HL-60/S4 treated with retinoic acid at 250 ng/mL for 4 days and 3 days (cell line): Measurements from ENCODE around the gene TP53TG5.

Experiments
- in situ Hi-C: fragments of 300-500 bp; cut with MboI; formaldehyde crosslinking; loops from 2 replicates; pipeline ENCODE4 v1.7.0; 2022; ENCODE audit warnings: low sequenced_read_pairs

TP53TG5 gene

DNA sequence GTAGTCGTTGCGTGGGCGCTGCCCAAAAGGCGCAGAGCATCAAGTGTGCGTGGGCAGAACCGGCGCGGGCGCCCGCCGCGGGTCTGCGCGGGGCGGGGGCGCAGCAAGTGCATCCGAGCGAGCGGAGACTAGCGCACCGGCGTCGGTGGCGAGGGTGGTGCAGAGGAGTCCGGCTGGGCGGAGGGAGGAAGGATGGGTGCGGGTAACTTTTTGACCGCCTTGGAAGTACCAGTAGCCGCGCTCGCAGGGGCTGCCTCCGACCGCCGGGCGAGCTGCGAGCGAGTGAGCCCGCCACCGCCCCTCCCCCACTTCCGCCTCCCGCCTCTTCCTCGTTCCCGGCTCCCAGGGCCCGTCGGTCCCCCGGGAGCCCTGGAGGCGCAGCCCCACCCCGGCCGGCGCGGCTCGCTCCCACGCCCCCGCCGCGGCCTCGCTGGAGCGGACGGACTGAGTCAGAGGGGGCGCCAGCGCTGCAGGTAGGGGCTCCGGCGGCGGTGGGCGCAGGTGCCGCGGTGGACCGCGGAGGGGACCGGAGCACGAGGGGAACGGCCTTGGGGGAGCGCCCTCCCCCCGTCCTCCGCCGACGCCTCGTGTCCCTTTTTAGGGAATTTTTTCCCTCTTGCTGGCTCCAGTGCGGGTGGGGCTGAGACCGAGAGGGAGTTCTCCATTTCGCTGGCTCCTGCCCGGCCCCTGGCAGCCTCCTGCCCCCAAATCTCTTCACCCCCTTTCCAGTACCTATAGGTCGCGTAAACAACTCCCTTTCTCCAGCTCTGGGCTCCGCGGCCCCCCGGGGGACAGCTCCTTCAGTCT is 28.3 kb upstream of the TP53TG5 start:
- in situ Hi-C loops: no loop called here

DNA sequence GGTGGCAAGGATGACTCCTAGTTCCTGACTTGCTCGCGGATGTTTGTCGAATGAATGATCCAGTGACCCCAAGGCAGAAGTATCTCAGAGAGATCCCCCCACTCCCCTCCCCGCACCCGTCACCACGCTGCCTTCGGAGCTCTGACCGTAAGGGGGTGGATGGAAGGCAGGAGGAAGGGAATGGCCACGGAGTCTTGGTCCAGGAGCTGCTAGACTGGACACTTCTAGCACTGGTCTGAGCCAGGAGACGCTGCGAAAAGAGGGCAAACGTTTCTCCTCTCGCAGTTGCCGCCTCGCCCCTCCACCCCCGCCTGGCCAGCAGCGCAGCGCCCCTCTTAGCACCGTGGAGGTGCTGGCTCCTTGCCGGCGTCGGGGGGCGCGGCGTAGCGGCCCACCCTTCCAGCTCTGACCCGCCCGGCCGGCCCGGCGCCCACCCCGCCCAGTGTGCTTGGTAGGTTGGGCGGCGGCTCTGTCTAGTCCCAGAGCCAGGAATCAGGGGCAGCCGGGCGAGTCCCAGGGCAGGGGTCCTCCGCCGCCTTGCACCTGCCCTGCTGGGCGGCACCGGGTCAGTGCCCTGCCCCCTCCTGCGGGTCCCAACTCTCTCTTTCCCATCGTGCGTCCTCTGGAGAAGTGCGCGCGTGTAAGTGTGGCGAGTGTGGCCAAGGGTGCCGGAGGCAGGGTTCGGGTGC is 27.6 kb upstream of the TP53TG5 start:
- in situ Hi-C loops: no loop called here

DNA sequence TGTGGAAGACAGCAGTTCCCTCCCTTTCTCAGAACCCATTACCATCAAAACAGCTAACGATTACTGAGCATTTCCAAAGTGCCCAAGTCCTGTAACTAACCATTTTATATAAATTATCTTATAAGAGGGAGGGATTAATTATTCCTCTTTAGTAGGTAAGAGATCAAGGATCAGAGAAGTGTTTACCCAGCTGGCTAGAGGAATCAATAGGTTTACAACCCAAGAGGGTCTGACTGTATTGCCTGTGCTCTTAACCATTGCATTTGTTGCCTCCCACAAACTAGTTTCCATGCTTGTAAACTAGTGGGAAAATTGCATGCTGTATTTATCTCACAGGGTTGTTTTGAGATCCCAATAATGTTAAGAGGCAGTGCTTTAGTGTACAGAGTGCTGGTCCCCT is 26.3 kb upstream of the TP53TG5 start:
- in situ Hi-C loops: no loop called here

DNA sequence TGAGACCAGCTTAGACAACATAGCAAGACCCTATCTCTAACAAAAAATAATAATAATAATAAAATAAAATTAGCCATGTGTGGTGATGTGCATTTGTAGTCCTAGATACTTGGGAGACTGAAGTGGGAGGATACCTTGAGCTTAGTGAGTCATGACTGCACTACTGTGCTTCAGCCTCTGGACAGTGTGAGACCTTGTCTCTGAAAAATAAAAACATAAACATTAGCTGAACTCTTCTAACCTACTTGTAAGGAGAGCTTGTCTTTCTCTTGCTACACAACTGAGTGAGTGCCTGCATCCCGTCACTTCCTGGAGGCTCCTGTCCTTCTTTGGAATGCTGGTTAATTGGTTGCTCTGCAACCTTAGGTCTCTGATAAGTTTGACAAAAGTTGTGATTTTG is 24.8 kb upstream of the TP53TG5 start:
- in situ Hi-C loops: no loop called here

DNA sequence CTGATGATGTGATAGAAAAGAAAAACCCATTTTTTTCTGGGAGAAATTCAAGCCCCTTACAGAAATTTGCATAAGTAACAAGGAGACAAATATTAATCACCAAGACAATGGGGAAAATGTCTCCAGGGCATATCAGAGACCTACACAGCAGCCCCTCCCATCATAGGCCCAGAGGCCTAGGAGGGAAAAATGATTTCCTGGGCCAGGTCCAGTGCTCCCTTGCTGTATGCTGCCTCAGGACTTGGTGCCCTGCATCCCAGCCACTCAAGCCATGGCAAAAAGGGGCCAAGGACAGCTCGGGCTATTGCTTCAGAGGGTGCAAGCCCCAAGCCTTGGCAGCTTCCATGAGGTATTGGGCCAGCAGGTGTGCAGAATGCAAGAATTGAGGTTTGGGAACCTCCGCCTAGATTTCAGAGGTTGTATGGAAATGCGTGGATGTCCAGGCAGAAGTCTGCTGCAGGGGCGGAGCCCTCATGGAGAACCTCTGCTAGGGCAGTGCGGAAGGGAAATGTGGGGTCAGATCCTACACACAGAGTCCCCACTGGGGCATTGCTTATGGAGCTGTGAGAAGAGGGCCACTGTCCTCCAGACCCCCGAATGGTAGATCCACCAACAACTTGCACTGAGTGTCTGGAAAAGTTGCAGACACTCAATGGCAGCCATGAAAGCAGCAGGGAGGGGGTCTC is 22.4 kb upstream of the TP53TG5 start:
- in situ Hi-C loops: no loop called here

DNA sequence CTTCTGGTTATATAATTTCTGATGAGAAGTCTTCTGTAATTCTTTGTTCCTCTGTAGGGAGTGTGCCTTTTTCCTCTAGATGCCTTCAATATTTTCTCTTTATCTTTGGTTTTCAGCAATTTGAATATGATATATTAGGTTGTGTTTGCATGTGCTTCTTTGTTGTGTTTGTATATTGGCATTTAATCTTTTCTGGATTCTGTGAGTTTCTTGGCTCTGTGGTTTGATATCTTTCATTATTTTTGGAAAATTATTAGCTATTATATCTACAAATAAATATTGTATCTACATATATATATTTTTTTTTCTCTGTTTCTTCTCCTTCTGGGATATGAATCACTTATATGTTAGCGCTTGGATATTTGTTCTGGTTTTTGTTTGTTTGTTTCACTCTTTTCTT is 20.9 kb upstream of the TP53TG5 start:
- in situ Hi-C loops: no loop called here

DNA sequence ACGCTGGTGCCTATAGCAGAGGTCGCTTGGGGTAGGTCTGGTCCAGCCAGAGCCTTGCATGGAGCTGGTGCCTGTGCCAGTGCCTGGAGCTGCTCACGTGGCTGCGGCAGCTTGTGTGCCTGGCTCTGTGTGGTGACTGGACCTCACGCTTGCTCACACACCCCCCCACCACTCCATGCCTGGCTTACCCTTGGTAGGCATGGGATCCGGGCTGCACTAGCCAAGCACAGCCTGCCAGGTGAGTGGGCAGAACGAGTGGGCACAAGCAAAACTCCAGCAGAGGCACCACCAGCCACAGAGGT is 16.9 kb upstream of the TP53TG5 start:
- in situ Hi-C loops: no loop called here

DNA sequence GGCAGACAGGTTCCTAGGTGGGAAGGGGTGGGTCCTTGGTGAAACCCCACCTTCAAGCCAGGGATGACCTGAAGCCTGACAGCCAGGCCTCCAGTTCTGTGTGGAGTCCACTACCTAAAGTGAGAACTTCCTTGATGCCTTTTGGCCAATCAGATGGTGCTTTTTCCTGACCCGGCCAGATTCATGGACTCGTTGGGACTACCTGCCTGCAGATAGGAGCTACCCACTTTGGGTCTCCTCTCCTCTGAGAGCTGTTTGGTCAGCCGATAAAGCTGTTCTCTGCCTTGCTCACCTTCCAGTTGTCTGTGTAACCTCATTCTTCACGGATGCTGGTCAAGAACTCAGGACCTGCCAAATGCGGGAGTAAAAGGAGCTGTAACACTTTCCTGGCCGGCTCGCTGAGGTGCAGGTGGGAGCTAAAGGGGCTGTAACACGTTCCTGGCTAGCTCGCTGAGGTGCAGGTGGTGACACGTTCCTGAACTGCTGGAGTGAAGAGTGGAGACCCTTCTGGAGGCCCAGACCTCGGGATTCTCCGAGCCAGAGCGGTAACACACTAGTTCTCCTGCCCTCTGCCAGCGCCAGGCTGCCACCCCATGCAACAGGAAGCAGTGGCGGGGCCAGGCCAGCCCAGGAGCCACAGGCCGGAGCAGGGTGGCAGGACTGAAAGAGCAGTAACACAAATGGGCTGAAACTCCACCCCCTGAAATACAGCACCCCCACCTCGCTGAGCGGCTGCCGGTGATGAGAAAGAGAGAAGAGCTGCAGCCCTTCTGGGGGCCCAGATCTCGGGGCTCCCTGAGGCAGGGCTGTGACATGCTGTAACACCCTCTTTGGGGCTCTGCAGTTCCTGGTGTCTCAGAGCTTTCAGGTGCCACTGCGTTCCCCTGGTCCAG is 16.3 kb upstream of the TP53TG5 start:
- in situ Hi-C loops: no loop called here

DNA sequence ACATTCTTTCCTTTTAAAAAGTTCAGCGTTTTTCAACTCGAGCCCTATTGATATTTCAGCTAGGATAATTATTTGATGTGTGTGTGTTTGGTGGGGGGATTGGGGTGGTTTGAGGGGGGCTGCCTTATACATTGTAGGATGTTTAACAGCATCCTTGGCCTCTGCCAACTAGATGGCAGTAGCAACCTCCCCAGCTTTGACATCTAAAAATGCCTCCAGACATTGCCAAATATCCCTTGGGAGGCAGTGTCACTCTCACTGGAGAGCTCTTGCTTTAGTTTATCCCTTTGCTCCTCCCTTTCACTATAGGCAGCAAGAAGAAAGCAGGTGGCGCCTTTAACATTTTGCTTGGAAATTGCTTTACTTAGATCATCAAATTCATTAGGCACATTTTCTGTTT is 14.6 kb upstream of the TP53TG5 start:
- in situ Hi-C loops: no loop called here

DNA sequence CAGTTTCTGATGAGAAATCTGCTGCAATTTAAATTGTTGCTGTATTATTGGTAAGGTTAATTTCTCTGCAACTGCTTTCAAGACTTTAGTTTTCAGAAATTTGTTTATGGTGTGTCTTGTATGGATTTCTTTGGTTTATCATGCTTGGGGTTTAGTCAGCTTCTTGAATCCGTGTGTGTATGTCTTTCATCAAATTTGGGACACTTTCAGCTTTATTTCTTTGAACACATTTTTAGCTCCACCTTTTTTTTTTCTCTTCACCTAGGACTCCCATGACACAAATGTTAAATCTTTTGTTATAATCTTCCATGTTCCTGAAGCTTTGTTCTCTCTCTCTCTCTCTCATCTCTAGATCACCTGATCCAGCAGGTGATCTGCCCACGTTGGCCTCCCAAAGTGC is 13.4 kb upstream of the TP53TG5 start:
- in situ Hi-C loops: no loop called here

DNA sequence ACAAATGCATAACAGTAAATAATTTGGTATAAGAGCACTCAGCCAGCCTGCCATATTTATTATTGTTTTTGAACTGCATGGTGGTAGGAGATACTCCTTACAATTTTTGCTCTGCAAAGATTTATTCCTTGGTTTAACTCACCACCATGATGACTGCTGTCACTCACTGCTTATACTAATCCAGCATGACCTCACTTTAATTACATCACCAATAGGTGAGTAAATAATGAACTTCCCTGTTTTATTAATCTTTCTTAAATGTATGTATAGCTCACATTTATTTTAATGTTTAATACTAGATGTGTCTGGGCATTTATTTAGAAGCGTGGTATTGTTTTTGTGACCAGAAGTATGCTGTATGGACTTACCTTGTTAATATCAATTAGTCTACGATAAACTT is 12.8 kb upstream of the TP53TG5 start:
- in situ Hi-C loops: no loop called here

DNA sequence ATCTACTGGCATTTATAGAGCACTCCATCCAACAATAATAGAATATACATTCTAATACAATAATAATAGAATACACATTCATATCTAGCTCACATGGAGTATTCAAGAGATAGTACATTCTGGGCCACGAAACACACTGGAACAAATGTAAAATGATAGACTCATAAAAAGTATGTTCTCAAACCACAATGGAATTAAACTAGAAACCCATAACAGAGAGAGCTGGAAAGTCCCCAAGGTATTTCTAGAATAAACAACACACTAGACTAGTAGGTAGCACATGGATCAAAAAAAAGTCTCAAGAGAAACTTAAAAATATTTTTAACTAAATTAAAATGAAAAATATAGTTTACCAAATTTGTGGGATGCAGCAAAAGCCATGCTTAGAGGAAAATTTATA is 9.1 kb upstream of the TP53TG5 start:
- in situ Hi-C loops: no loop called here

DNA sequence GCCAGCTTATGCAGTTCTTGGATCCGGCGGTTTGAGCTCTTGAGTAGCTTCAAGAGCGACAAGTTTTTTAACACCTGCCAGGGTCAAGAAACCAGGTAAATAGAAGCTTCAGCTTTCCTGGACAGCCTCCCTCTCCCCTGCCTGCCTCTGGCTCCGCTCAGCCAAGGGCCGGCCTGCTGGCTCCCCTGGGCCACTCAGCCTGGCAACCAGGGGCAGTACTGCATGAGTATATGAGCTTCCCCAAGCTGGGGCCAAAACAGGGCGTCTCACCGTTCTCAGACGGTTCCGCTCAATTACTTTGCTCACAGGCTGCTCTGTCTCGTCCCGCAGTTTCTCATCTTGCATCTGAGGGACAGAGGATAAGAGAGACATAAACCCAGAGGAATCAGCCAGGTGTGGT is 856 bp downstream of the TP53TG5 start:
- in situ Hi-C loops: no loop called here

DNA sequence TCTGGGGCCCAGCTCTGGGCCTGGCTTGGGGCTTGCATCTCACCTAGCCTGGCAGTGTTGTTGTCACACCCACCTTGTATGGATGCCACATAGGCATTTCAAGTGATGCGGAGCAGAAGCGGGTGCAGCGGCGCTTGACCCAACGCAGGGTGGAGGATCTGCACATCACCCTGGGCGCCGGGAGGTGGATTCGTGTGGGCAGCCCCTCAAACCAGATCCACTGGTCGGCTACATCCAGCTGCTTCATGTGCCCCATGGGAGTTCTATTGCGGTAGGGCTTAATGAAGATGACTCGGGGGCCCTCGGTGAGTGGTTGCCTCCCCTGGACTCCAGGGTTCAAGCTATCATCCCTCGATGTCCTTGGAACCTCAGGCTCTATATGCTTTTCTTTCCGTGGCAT is 3.2 kb downstream of the TP53TG5 start:
- in situ Hi-C loops: no loop called here

DNA sequence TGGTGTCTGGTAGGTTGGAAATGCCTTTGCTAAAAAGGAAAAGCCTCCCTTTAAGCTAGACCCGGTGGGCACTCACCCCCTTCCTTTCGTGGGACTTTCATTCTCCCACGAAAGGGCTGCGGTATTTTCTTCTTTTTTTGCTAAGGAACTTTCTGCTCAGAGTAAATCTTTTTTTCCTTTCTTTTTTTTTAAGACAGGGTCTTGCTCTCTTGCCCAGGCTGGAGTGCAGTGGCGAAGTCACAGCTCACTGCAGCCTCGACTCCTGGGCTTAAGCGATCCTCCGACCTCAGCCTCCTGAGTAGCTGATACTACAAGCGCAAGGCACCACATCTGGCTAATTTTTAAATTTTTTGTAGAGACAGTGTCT is 4.0 kb downstream of the TP53TG5 start:
- in situ Hi-C loops: no loop called here

DNA sequence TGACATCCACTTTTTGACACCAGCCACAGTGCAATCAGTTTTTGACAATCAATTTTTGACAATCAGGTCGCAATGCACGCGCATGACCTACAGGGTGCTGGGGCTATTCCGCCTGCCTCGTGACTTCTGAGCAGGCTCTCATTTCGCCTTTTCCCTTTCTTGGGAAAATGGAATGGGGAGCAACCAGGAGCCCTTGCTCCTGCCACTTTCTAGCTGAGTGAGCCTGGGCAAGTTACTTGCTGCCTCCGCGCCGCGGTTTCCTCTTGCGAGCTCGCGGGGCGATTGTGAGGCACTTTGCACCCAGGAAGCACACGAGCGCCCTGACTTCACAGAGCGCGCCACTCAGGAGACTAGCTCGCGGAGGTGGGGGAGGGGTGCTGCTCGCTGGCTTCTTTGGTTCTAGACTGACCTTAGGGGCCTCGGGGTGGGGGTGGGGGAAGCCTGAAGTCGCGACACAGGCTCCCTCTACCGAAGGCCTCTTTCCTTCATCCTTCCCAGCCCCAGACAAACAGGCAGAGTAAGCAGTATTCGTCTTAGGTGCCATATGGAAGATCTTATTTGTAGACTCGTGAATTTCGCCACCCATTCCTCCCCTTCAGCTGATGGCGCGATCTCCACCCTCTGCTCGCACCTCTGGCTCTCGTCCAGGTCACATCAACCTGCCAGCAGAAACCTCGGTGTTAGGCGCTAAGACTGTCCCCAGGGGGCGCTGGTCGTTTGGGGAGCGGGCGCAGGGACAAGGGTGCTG is 4.6 kb downstream of the TP53TG5 start:
- in situ Hi-C loops: no loop called here

DNA sequence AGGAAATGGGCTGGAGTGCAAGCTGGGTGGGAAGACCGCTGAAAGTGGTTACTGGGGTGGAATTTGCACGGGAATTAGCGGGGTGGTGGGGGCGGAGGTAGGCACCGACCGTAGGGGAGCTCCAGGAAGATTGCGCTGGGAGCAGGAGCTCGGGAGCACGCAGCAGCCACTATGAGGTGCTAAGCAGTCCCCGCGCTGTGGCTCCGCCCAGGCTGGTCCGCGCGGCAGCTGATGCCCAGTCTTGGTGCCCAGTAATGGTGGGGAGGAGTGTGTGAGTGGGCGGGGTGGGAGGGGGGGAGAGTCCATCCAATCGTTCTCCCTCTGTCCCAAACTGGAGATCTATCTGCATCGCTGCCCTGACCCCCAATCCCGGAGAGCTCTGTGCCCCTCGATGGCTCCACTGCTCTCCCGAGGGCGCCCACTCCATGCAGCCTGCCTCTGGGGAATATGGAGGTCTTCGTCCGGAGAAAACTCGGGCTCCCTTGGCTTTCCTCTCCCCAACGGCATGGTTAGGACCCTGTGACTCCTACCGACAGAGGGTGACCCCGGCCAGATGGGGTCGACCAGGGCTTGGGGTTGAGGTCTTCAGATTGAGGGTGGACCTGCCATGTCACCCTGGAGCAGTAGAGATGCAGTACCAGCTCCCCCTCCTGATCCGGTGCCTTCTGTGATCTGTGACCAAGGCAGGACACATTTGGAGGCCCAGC is 5.3 kb downstream of the TP53TG5 start:
- in situ Hi-C loops: no loop called here

DNA sequence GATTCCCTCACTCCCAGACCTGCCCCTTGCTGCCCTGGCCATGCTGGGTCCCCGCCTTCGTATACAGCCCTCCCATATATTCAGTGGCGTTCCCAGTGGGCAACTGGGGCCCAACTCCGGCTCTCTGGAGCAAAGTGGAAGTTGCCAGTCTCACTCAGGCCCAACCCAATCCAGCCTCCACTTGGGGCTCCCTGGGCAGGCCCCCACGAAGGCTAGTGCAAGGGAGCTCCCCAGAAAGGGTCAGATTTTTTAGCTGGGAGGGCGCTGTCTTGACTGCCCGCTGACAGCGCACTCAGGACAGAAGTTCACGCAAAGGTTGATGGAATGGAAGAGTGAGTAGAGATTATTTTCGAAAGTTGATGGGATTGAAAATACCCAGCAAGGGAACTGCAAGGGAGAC is 5.9 kb downstream of the TP53TG5 start:
- in situ Hi-C loops: no loop called here

DNA sequence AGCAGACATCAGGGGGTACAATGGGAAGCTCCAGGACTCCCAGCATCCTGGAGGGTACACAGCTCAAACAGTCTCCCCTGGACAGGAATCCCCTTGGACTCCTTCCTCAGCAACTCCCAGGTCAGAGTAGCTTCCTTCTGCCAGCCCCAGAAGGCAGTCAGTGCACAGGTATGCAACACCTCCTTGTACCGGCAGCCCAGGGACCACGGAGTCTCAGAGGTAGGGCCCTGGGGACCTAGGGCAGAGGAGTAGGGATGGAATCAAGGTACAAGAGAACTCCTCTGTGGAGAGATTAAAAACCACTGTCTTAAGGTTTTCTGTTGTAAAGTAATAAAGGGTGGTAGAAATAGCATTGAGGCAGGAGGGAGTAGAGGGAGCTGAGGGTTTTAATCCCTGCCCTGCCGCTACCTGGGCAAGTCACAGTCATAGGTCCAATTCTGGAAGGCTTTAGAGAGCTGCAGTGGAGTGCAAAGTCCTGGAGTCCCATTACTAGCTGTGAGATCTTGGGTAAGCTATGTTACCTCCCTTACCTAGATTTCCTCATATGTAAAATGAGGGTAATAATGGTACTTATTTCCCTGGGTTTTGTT is 7.5 kb downstream of the TP53TG5 start:
- in situ Hi-C loops: no loop called here
